ENCODE results near the gene HSD17B11.
"Not testable (repeated sequence)": the region's sequence is repeated elsewhere in the genome, so short reads cannot be mapped to it uniquely, and the experiment has no call there.

GRCh38 chr4:87406902-87407301, 15.9 kb upstream of the HSD17B11 start:
- not testable (repeated sequence) for TF ChIP-seq CTCF (optimal IDR thresholded peaks at IDR 0.05 in 1 of 3, IDR thresholded peaks at IDR 0.05 in 1 of 3, conservative IDR thresholded peaks at IDR 0.05 in 1 of 3; ENCODE audit: extremely low read depth in 1 of 3, insufficient read depth in 2 of 3, low read length in 3 of 3); EZH2 (IDR thresholded peaks at IDR 0.05; ENCODE audit: low read length)
